SK-N-SH (cell line): ENCODE data around the gene HECW1. TPM values are rescaled to one million over a fixed set of nuclear protein-coding genes. Genes with fewer than 3 reads are reported as not detected.

Experiments
- CTCF ChIA-PET: fragments of 300-600, 350-600 bp; formaldehyde crosslinking; extraction: SDS; loops from one replicate; lab custom pipeline; 2021; lab: Yijun Ruan, JAX
- POLR2A ChIA-PET: fragments of 350-600 bp; sonication (Branson Sonifier 250); formaldehyde crosslinking; extraction: SDS; loops from one replicate; lab custom pipeline; 2020; ENCODE audit warnings: antibody characterized with exemption, inconsistent platforms; lab: Yijun Ruan, JAX
- DNase-seq: peaks from one replicate; pipeline ENCODE4 v3.0.0; 2012
- H2AFZ ChIP-seq: fragments of 200-600 bp; sonication (generic); 2 replicates; pipeline ENCODE4 v1.8.1; 2016; ENCODE audit warnings: antibody characterized with exemption, mild to moderate bottlenecking, low read depth
- H3F3A ChIP-seq: fragments of 200-600 bp; sonication (generic); replicated peaks from 2 replicates; pipeline ENCODE3; 2016; ENCODE audit warnings: antibody characterized with exemption, mild to moderate bottlenecking; ENCODE audit not compliant: insufficient read depth
- H3K27ac ChIP-seq, 2 experiments: fragments of 200-500 bp in 1 of 2; fragments of 200-600 bp in 1 of 2; sonication (Bioruptor generic) in 1 of 2; sonication (generic), shearing (Covaris generic) in 1 of 2; 2 replicates each; pipeline versions ENCODE4 v1.5.1 to v1.6.1; 2014 to 2016; ENCODE audit warnings: low read depth in 2 of 2, inconsistent platforms in 1 of 2, low read length in 1 of 2, mild to moderate bottlenecking in 1 of 2, mixed read lengths in 1 of 2
- H3K27me3 ChIP-seq: fragments of 200-600 bp; sonication (generic), shearing (Covaris generic); 2 replicates; pipeline ENCODE4 v1.6.1; 2016; ENCODE audit warnings: mixed run types; ENCODE audit not compliant: insufficient read depth
- H3K36me3 ChIP-seq, 2 experiments: fragments of 200-500 bp in 1 of 2; fragments of 200-600 bp in 1 of 2; sonication (Bioruptor generic) in 1 of 2; sonication (generic) in 1 of 2; replicated peaks in 1 of 2; 2 replicates each; pipeline versions ENCODE3 to v1.5.1; 2014 to 2016; ENCODE audit warnings: low read length in 1 of 2, mild to moderate bottlenecking in 1 of 2; ENCODE audit not compliant: insufficient read depth in 2 of 2, control insufficient read depth in 1 of 2
- H3K4me1 ChIP-seq, 2 experiments: fragments of 200-500 bp in 1 of 2; fragments of 200-600 bp in 1 of 2; sonication (Bioruptor generic) in 1 of 2; sonication (generic), shearing (Covaris generic) in 1 of 2; 2 replicates each; pipeline versions ENCODE4 v1.5.1 to v1.6.1; 2014 to 2016; ENCODE audit warnings: low read depth in 1 of 2, low read length in 1 of 2, mixed run types in 1 of 2; ENCODE audit not compliant: insufficient read depth in 2 of 2, control insufficient read depth in 1 of 2
- H3K4me2 ChIP-seq: fragments of 200-600 bp; sonication (generic), shearing (Covaris generic); 2 replicates; pipeline ENCODE4 v1.6.1; 2017; ENCODE audit warnings: mixed run types
- H3K4me3 ChIP-seq, 2 experiments: fragments of 200-500 bp in 1 of 2; fragments of 200-600 bp in 1 of 2; sonication (Bioruptor generic) in 1 of 2; sonication (generic), shearing (Covaris generic) in 1 of 2; 2 replicates each; pipeline versions ENCODE4 v1.5.1 to v1.8.1; 2014 to 2016; ENCODE audit warnings: low read depth in 2 of 2, inconsistent platforms in 1 of 2, low read length in 1 of 2, mild to moderate bottlenecking in 1 of 2, mixed read lengths in 1 of 2, moderate library complexity in 1 of 2
- H3K79me2 ChIP-seq: fragments of 200-600 bp; sonication (generic); 2 replicates; pipeline ENCODE4 v1.8.1; 2017; ENCODE audit warnings: mild to moderate bottlenecking; ENCODE audit not compliant: insufficient read depth
- H3K9ac ChIP-seq: fragments of 200-600 bp; sonication (generic); 2 replicates; pipeline ENCODE4 v1.6.1; 2017; ENCODE audit warnings: mixed run types
- H3K9me2 ChIP-seq: fragments of 200-600 bp; sonication (generic); 2 replicates; pipeline ENCODE4 v1.6.1; 2017; ENCODE audit warnings: mixed run types
- H3K9me3 ChIP-seq: fragments of 200-600 bp; sonication (generic); 2 replicates; pipeline ENCODE4 v1.6.1; 2017; ENCODE audit warnings: mixed run types, mild to moderate bottlenecking, moderate library complexity
- H4K20me1 ChIP-seq: fragments of 200-600 bp; sonication (generic); 2 replicates; pipeline ENCODE4 v1.6.1; 2017; ENCODE audit warnings: mild to moderate bottlenecking, mixed run types; ENCODE audit not compliant: insufficient read depth
- EP300 ChIP-seq, 2 experiments: IDR thresholded peaks; 2 replicates each; pipeline versions ENCODE4 v1.4.0 to v1.6.1; 2012; ENCODE audit warnings: borderline replicate concordance in 1 of 2, low read depth in 1 of 2, low read length in 1 of 2
- EZH2phosphoT487 ChIP-seq: fragments of 200-600 bp; sonication (generic); IDR thresholded peaks from 2 replicates; pipeline ENCODE4 v1.6.1; 2017; ENCODE audit warnings: low read depth, mixed run types, mild to moderate bottlenecking, antibody characterized with exemption, moderate library complexity, borderline replicate concordance
- FOXJ3 ChIP-seq: sonication (generic); formaldehyde crosslinking; IDR thresholded peaks from 2 replicates; pipeline ENCODE4 v1.5.1; 2020; ENCODE audit warnings: mild to moderate bottlenecking, missing genetic modification reagents
- GATA2 ChIP-seq: sonication (generic); formaldehyde crosslinking; IDR thresholded peaks from 2 replicates; pipeline ENCODE4 v1.5.0; 2020; ENCODE audit warnings: mild to moderate bottlenecking, missing genetic modification reagents
- JUND ChIP-seq: IDR thresholded peaks from 2 replicates; pipeline ENCODE4 v1.4.0; 2012
- MEF2A ChIP-seq: IDR thresholded peaks from 2 replicates; pipeline ENCODE4 v1.4.0; 2012; ENCODE audit warnings: low read depth, borderline replicate concordance
- NRF1 ChIP-seq: IDR thresholded peaks from 2 replicates; pipeline ENCODE4 v1.6.1; 2012; ENCODE audit warnings: low read depth, mild to moderate bottlenecking, low read length
- RAD21 ChIP-seq: IDR thresholded peaks from 2 replicates; pipeline ENCODE4 v1.6.1; 2012; ENCODE audit warnings: mild to moderate bottlenecking, low read length
- RCOR1 ChIP-seq: fragments of 150-350 bp; IDR thresholded peaks from 2 replicates; pipeline ENCODE4 v1.6.1; 2017; ENCODE audit warnings: antibody characterized with exemption, low read length
- RFX5 ChIP-seq: IDR thresholded peaks from 2 replicates; pipeline ENCODE4 v1.6.1; 2012; ENCODE audit warnings: mild to moderate bottlenecking, improper control_type of control experiment, low read length
- RXRA ChIP-seq: IDR thresholded peaks from 2 replicates; pipeline ENCODE4 v1.4.0; 2012; ENCODE audit warnings: low read depth, mild to moderate bottlenecking, borderline replicate concordance
- SIN3A ChIP-seq: IDR thresholded peaks from 2 replicates; pipeline ENCODE4 v1.6.1; 2012; ENCODE audit warnings: low read depth, mild to moderate bottlenecking, low read length, moderate library complexity, borderline replicate concordance
- SMC3 ChIP-seq: IDR thresholded peaks from 2 replicates; pipeline ENCODE4 v1.6.1; 2012; ENCODE audit warnings: low read depth, low read length, improper control_type of control experiment
- TAF1 ChIP-seq: IDR thresholded peaks from 2 replicates; pipeline ENCODE4 v1.6.1; 2012; ENCODE audit warnings: low read depth, mild to moderate bottlenecking, low read length, moderate library complexity, borderline replicate concordance
- USF2 ChIP-seq: fragments of 150-350 bp; IDR thresholded peaks from 2 replicates; pipeline ENCODE4 v1.6.1; 2017; ENCODE audit warnings: antibody characterized with exemption, low read length, low read depth, borderline replicate concordance
- WGBS: methylation state at CpG from one replicate; pipeline ENCODE4 v1.1.6; 2017; ENCODE audit warnings: low lambda C conversion rate; 5-methylcytosine and 5-hydroxymethylcytosine counted together
- polyA plus RNA-seq, 3 experiments: library from polyadenylated mRNA; depleted of rRNA; stranded (reverse); fragments of >200 nt; gene quantifications; 2 replicates each; pipeline ENCODE4 v1.2.3, GENCODE V29; 2012
- TF ChIP-seq, protein P1 (sequence below): IDR thresholded peaks from 2 replicates; pipeline ENCODE4 v1.6.1; 2012; ENCODE audit warnings: mild to moderate bottlenecking, low read depth, low read length, moderate library complexity
- TF ChIP-seq, protein P2 (sequence below): IDR thresholded peaks from 2 replicates; pipeline ENCODE4 v1.4.0; 2012; ENCODE audit warnings: low read depth, borderline replicate concordance
- TF ChIP-seq, protein P3 (sequence below): fragments of 200-600 bp; sonication (generic); IDR thresholded peaks from 2 replicates; pipeline ENCODE4 v1.6.1; 2017; ENCODE audit warnings: antibody characterized with exemption, mild to moderate bottlenecking, moderate library complexity
- TF ChIP-seq, protein P4 (sequence below): IDR thresholded peaks from 2 replicates; pipeline ENCODE4 v1.4.0; 2012; ENCODE audit warnings: low read depth, borderline replicate concordance
- TF ChIP-seq, protein P5 (sequence below): IDR thresholded peaks from 2 replicates; pipeline ENCODE4; 2012

Gene HECW1
- polyA plus RNA-seq, 1 of the 3 experiments (the other 2 are of a cell fraction), result not detected

DNA sequence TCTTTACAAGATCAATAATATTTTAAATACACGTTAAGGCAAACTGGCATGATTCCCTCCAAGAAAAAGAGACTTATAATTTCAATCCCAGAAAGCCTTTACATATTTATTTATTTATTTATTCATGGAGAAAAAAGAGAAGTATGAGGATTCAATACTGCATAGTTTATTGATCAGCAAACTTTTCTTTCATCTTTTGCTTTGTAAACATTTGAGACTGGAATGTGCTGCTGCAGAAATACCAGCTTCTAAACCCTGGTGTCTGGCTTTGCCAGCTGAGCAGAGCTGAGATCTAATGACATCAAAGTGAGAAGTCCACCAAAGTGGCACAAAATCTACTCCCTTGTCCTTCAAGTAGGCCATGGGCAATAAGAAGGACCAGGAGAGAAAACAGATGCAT is 376.8 kb downstream of the HECW1 start (continued):
- TF ChIP-seq, protein P1, sequence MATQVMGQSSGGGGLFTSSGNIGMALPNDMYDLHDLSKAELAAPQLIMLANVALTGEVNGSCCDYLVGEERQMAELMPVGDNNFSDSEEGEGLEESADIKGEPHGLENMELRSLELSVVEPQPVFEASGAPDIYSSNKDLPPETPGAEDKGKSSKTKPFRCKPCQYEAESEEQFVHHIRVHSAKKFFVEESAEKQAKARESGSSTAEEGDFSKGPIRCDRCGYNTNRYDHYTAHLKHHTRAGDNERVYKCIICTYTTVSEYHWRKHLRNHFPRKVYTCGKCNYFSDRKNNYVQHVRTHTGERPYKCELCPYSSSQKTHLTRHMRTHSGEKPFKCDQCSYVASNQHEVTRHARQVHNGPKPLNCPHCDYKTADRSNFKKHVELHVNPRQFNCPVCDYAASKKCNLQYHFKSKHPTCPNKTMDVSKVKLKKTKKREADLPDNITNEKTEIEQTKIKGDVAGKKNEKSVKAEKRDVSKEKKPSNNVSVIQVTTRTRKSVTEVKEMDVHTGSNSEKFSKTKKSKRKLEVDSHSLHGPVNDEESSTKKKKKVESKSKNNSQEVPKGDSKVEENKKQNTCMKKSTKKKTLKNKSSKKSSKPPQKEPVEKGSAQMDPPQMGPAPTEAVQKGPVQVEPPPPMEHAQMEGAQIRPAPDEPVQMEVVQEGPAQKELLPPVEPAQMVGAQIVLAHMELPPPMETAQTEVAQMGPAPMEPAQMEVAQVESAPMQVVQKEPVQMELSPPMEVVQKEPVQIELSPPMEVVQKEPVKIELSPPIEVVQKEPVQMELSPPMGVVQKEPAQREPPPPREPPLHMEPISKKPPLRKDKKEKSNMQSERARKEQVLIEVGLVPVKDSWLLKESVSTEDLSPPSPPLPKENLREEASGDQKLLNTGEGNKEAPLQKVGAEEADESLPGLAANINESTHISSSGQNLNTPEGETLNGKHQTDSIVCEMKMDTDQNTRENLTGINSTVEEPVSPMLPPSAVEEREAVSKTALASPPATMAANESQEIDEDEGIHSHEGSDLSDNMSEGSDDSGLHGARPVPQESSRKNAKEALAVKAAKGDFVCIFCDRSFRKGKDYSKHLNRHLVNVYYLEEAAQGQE, result no peak

GRCh38 chr7:43490016-43490415 is 377.6 kb downstream of the HECW1 start:
- WGBS, result 91% methylated on average over 3 of the region's 3 CpGs
- POLR2A ChIA-PET, result no interaction called here
- H3K4me3 ChIP-seq, result no peak overlapping the region
- no peaks in the 10 kb centered on the region for H3F3A ChIP-seq
- no peaks in the 10 kb centered on the region for H3K79me2 ChIP-seq
- H3K27me3 ChIP-seq, result peaks cover 66% of the 10 kb centered on the region
- CTCF ChIA-PET, result interaction anchor here (1.0 to 1.5 kb wide), 2 partner anchors 12 to 35 kb away, joined by 3 to 5 read pairs; no protein-coding TSS in a partner anchor
- no peak overlapping the region for H3K9ac ChIP-seq
- H3K4me2 ChIP-seq, result no peak overlapping the region
- no peak for DNase-seq
- H3K4me1 ChIP-seq, result peaks cover 0 to 8% of the 10 kb centered on the region in 2 experiments; a peak in 1 of 4 replicates
- H3K36me3 ChIP-seq, result no peaks in the 10 kb centered on the region
- H3K27ac ChIP-seq, result no peak overlapping the region
- H3K9me2 ChIP-seq, result no peaks in the 10 kb centered on the region
- no peaks in the 10 kb centered on the region for H3K9me3 ChIP-seq
- H4K20me1 ChIP-seq, result no peaks in the 10 kb centered on the region
- TF ChIP-seq MEF2A, result no peak
- TF ChIP-seq FOXJ3 (CRISPR knock-in tag), result no peak
- TF ChIP-seq, protein P2, sequence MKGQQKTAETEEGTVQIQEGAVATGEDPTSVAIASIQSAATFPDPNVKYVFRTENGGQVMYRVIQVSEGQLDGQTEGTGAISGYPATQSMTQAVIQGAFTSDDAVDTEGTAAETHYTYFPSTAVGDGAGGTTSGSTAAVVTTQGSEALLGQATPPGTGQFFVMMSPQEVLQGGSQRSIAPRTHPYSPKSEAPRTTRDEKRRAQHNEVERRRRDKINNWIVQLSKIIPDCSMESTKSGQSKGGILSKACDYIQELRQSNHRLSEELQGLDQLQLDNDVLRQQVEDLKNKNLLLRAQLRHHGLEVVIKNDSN, result no peak
- no peak for TF ChIP-seq GATA2 (CRISPR knock-in tag)
- no peak for TF ChIP-seq SIN3A
- no peak for TF ChIP-seq RCOR1
- TF ChIP-seq, protein P3, sequence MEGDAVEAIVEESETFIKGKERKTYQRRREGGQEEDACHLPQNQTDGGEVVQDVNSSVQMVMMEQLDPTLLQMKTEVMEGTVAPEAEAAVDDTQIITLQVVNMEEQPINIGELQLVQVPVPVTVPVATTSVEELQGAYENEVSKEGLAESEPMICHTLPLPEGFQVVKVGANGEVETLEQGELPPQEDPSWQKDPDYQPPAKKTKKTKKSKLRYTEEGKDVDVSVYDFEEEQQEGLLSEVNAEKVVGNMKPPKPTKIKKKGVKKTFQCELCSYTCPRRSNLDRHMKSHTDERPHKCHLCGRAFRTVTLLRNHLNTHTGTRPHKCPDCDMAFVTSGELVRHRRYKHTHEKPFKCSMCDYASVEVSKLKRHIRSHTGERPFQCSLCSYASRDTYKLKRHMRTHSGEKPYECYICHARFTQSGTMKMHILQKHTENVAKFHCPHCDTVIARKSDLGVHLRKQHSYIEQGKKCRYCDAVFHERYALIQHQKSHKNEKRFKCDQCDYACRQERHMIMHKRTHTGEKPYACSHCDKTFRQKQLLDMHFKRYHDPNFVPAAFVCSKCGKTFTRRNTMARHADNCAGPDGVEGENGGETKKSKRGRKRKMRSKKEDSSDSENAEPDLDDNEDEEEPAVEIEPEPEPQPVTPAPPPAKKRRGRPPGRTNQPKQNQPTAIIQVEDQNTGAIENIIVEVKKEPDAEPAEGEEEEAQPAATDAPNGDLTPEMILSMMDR, result no peak
- TF ChIP-seq RAD21, result no peak
- no peak for TF ChIP-seq JUND
- TF ChIP-seq RXRA, result no peak
- TF ChIP-seq TAF1, result no peak
- no peak for TF ChIP-seq RFX5
- TF ChIP-seq NRF1, result no peak
- no peak for TF ChIP-seq USF2
- no peak for TF ChIP-seq EZH2phosphoT487
- TF ChIP-seq, protein P4, sequence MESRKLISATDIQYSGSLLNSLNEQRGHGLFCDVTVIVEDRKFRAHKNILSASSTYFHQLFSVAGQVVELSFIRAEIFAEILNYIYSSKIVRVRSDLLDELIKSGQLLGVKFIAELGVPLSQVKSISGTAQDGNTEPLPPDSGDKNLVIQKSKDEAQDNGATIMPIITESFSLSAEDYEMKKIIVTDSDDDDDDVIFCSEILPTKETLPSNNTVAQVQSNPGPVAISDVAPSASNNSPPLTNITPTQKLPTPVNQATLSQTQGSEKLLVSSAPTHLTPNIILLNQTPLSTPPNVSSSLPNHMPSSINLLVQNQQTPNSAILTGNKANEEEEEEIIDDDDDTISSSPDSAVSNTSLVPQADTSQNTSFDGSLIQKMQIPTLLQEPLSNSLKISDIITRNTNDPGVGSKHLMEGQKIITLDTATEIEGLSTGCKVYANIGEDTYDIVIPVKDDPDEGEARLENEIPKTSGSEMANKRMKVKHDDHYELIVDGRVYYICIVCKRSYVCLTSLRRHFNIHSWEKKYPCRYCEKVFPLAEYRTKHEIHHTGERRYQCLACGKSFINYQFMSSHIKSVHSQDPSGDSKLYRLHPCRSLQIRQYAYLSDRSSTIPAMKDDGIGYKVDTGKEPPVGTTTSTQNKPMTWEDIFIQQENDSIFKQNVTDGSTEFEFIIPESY, result no peak
- TF ChIP-seq, protein P5, sequence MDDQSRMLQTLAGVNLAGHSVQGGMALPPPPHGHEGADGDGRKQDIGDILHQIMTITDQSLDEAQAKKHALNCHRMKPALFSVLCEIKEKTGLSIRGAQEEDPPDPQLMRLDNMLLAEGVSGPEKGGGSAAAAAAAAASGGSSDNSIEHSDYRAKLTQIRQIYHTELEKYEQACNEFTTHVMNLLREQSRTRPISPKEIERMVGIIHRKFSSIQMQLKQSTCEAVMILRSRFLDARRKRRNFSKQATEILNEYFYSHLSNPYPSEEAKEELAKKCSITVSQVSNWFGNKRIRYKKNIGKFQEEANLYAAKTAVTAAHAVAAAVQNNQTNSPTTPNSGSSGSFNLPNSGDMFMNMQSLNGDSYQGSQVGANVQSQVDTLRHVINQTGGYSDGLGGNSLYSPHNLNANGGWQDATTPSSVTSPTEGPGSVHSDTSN, result no peak
- no peak for TF ChIP-seq SMC3
- TF ChIP-seq EP300 (IDR thresholded peaks at IDR 0.05; ENCODE audit: borderline replicate concordance in 1 of 2, low read depth in 1 of 2, low read length in 1 of 2), result no peak
- H2AFZ ChIP-seq, result no peak overlapping the region
